GM19025 (cell line): ENCODE measurements around the gene TMEM150A.
"Not testable (repeated sequence)": the region's sequence is repeated elsewhere in the genome, so short reads cannot be mapped to it uniquely, and the experiment has no call there.

ENCODE experiments used
- ATAC-seq: cut with Tn5 transposase; IDR thresholded peaks from one replicate; pipeline ENCODE4 v1.9.1; 2021; ENCODE audit warnings: mild to moderate bottlenecking, low read depth, moderate library complexity; ENCODE audit not compliant: unreplicated experiment

TMEM150A gene

GRCh38 chr2:85613717-85614515 is 11.4 kb upstream of the TMEM150A start:
- no peak for ATAC-seq

DNA sequence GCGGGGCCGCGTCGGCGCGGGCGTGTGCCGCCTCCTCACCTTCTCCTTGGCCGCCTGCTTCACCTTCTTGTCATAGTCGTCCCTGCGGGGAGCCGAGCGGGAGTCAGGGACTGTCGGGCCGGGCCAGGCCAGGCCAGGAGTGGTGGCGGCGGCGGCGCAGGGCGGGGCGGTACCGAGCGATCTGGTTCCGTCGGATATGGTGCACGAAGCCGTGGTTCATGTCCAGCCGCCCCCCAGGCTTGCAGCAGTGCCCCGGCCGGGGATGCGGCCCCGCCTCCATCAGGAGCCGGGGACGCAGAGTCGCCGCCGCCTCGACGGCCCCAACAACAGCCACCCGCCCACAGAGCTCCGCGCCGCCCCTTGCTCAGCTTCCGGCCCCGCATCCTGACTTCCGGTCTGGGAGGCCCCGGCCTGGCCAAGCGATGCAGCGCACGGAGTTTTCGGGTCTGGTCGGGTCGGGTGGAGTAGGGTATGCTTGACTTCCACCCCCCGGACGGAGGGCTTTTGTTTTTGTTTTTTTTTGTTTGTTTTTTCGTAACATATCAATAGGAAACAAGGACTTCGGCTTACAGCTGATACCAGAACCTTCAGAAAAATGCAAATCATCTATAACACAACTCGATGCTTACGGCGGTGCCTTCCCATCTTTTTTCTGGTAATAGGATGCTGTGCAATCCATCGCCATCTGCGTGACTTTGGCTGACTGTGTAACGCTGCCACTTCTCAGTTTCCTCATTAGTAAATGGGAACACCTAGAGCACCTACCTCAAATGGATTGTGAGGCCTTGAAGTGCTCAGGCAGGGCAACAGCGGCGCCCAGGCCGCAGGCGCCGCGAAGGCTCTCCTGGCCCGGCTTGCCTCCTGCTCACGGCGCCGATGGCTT is 9.4 kb upstream of the TMEM150A start, which contains the start of gene C2orf68:
Gene C2orf68, minus strand, starts transcription at position 362 of the 883 bp plus-strand sequence. Its CDS starts 82 bp downstream, at position 280.
- peak; percentile 74 for ATAC-seq

- no peak for ATAC-seq
These were observed 8.8 kb upstream of the TMEM150A start for GRCh38 chr2:85611217-85611704.

DNA sequence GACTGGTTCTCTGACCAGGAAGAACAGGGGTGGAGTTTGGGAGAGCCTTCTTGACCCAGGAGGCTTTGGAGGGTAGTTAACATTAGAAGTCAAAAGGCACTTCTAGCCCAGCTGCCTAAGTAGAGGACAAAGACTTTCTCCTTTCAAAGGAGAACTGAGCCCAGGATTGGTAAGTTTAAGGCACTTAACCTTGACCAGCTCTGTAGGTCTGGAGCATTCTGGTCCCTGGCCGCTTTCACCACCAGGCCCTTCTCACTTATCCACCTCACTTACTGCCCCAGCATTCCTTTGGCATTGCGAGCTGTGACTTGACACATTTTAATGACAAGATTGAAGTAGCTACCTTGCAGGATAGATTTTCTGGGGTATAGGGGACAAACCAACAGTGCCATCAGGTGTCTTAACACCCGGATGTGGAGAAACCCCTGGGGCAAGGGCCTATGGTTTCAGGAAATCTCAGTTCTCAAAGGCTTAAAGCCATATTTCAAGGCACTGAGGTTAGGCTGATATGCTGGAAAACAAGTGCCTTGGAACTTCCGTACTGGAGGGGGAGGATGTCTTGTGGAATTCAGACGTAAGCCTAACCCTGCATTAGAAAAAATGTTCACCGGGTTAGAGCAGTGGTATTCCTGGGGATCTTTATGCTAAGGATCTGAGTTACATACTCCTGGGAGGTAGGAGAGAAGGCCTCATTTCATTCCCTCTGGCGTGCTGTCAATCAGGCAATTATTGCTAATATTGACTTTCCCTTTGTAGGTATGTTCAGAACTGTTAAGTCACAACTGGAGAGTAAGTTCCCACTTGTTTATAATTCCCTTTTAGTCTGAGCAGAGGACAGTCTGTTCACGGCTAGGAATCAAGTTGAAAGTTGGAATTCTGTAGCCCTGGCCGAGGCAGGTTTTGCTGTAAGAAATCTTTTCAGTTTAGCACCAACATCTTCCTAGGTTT is 5.0 kb upstream of the TMEM150A start:
- no peak for ATAC-seq

DNA sequence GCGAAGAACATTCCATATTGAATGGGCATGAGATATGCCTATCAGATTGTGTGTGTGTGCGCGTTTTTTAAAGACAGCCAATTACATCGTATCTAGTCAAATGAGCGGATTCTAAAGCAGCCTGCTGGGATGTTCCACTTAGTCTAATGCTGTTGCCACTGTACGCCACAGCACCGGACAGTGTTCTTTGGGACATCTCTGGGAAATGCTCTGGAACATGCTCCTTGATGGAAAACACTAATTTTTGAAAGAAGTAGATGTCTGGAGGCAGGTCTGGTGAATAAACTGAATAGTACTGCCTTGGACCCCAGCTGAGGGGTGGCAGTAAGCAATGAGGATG is 3.6 kb upstream of the TMEM150A start:
- ATAC-seq: no peak

DNA sequence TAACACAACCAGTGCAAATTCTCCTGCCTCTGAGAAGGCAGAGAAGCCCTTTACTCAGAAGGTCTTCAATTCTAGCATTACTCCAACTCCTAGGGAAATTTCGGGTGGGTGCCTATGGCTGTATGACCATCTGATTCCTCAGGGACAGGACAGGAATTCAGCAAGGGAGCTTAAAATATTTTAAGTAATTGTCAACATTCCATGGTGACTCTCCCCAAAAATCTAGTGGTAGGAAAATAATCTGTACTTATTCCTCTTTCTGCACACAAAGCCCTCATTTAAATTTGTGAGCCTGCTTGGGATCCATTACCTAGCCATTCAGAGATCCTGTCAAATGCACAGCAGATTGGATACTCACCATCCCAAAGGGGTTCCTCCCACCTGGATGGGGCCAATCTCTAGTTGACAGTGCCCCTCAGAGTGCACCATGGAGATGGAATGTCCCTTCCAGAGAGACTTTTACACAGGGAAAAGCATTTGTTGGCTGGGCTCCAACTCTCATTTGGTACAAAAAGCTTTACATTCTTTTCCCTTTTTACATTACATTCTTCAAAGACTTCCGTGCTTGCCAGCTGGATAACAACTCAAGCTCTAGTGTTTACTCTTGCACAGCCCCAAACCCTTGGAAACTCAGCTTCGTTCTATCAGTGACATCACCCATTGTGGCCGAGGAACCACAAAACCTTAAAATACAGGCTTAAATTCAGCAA is 3.1 kb upstream of the TMEM150A start:
- ATAC-seq: no peak

DNA sequence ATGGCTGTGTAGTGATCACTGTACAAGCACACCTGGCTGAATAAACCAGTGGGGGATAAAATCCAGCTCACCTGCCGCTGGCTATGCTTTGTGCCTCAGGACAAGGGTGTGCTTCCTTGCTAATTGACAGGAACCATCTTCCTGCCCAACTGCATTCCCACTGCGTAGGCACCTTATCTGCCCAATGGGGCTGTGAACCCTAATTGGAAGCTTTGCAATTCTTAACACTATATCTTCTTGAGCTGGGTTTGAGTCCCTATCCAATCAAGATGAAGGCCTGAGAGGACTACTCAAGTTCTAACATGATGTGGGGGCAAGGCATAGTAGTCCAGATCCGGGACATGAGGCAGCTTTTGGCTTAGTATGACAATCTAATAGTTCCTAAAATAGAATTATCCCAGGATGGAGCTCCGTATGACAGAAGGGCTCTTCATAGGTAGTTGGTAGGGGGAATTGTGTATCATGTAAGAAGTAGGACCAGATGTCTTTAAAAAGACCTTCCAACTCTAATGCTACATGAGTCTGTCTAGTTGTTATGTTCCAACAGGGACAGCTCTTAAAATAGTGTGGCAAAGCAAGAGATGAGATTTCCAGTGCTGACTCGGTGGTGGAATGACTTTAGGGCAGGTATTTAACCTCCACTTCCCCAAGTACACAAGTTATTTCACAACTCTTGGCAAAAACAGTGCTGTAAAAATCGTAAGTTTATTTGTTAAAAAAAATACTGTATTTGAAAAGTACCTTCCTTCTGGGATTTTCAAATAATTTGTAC is 2.3 kb upstream of the TMEM150A start:
- ATAC-seq: no peak

DNA sequence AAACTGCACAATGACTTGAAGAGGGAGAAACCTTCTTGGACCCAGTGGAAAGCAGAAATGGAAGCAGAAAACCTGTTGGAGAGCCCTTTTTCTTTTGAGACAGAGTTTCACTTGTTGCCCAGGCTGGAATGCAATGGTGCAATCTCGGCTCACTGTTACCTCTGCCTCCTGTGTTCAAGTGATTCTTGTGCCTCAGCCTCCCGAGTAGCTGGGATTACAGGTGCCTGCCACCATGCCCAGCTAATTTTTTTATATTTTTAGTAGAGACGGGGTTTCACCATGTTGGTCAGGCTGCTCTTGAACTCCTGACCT is 1.6 kb upstream of the TMEM150A start:
- ATAC-seq: not testable (repeated sequence)

DNA sequence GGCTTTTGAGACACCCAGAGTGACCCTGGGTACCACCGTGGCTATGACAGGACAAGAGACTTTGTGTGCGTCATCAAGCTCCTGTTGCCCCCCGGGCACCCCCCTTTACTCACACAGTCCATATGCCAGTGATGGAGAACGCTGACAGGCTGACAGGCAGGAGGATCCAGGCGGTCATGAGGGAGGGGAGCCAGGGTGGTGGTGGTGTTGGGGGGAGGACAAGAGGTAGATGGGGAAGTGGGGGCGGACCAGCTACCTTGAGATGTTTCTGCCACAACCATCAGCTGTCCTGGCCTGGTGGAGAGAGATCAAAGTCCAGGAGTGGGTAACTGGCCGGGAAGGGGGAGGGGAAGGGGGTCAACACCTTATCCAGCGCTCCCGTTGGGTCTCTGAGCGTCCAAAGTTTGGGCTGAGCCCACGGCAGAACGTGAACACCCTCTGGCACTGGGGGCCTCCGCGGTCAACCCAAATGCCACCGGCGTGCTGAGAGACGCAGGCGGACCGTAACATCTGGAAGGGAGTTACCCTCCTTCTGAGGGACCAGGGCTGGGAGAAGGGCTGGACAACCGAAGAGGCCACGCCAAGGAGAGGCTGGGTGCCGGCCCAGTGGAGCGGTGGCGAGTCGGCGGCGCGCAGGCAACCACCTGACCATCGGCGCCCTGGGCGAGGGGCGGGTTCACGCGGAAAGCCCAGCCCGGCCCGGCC is 575 bp downstream of the TMEM150A start:
- peak; percentile 41 for ATAC-seq

DNA sequence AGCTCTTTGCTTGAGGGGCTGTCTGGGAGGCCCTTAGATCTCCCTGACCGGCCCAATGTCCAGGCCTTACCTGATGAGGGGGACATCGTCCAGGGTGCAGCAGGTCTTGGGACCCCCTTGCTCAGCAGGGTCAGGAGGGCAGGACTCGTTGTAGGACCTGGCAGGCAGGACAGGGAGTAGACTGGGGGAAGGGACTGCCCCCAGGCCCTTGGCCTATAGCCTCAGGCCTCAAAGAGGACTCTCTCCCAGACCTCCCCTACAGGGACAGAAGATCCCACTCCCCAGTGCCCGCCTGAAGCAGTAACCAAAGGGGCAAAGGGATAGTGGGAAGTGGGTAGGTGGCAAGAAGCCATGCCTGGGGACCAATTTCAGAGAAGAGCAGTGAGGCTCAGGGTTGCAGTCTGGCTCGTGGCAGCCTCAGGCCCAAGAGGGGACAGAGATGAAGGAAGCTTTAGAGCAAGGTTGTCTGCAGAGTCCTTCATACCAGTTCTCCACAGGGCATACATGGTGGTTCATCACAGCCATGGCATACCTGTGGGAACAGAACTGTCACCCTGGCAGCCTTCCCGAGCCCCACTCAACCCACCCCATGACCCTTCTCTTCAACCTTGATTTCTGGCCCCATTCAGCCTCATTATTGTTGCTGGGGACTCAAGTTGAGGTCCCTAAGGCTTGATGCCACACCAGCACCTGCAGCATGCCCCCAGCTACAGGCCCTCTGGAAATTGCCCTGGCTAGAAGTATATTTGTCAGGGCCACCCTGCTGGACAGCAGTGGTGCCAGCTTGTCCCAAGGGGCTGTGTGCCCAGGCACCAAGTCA is 1.3 kb downstream of the TMEM150A start:
- no peak for ATAC-seq

DNA sequence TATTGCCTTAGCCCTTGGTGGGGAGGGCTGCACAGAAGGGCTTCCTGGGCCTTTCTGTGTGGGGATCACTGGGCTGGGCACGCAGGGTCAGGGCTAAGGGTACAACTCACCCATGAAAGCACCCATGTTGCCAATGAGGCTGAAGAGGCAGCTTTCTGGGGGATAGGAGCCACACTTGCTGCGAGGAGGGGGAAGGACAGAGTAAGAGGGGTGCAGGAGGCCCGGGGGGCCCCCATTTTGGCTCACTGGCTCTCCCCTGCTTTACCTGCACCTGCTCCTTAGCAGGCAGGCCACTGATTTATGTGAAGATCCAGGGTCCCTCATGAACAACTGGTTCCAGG is 2.3 kb downstream of the TMEM150A start:
- ATAC-seq: no peak

DNA sequence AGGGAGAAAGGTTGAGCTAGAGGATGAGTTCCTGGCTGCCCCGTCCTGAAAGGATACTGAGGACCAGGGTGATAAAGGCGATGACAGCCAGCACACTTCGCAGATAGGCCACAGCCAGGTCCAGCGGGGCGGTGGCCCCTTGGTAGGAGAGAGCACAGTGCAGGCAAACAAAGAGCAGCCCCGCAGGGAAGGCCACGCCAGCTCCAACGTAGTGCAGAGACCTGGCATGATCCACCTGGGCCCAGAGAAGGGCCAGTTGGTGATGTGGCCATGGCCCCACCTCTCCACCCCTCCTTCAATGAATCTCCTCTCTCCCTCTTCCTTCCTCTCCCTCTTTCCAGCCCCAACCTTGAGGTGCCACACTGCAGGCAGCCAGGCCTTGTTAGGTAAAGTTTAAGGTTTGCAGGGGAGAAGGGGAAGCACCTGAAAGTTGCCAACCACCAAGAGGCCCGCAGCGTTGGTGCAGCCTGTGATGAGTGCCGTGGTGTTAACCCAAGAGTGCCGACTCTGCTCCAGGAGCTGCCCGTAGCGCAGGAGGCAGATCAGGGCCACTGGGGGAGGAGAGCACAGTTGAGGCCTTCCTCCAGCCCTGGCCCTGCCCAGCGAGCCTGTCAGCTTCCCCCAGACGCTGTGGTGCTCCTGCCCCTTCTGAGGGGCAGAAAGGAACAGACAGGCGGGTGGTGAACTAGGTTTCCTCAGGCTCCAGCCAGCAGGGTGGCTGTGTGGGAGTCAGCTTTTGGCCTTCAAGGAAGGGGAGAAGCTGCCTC is 2.8 kb downstream of the TMEM150A start:
- ATAC-seq: no peak

- no peak for ATAC-seq
These were observed 3.7 kb downstream of the TMEM150A start for GRCh38 chr2:85598594-85599340.

- ATAC-seq: no peak
These were observed 5.3 kb downstream of the TMEM150A start for GRCh38 chr2:85597241-85597640.

DNA sequence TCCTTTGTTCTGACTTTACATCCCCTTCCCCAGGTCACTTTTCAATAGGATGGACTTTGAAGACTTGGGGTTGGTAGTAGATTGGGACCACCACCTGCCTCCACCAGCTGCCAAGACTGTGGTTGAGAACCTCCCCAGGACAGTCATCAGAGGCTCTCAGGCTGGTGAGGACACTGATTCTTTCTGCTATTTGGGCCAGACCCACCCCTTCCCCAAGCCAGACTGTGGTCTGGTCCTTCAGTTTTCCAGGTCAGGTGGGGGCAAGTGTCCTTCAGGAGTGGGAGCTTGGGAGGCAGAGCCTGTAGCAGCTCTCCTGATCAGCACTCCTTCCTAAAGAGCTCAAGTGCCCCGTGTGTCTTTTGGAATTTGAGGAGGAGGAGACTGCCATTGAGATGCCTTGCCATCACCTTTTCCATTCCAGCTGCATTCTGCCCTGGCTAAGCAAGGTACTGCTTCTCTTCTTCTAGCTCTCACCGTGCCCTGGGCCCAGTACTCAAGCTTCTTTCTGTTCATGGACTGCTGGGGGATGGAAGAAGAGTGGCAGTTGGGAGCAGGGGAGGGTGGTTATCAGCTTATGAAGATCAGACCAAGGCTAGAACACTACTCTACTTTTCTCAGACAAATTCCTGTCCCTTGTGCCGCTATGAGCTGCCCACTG is 5.9 kb downstream of the TMEM150A start:
- ATAC-seq: no peak

- ATAC-seq: no peak
These were observed 6.5 kb downstream of the TMEM150A start for GRCh38 chr2:85596026-85596333.
